ENCODE measurements around the gene PSMD6.

The PSMD6 gene

DNA sequence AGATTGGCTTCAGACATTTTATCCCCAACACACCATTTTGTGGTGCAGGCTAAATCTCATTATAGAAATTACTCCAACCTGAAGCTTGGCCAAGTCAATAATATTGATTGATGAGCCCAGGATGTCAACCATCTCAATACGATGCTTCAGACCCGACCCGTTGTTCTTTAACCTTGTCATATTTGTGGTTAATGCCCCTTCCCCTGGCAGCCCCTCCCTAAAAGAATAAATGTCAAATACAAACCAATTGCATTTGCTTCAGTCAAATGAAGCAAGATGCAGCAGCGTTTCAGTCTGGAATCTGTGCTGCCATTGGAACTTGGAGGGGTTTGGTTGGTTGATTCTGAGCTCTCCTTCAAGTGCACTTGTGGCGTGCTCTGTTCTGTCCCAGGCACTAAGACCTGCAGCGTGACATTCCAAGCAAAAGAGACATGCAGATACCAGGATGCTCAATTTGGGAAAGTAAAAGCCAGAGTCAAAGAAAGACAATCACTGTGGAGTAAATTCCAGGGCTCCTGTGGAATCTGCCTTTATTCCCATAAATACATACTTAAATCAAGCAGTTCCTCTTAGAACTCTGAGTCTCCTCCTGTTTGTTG is 23.8 kb upstream of the PSMD6 start:
- in situ Hi-C loops (cut with MboI; ENCODE audit: low sequenced_read_pairs): loop anchor here (25.0 kb wide), 1 partner anchor 415 kb away; no protein-coding TSS in a partner anchor

DNA sequence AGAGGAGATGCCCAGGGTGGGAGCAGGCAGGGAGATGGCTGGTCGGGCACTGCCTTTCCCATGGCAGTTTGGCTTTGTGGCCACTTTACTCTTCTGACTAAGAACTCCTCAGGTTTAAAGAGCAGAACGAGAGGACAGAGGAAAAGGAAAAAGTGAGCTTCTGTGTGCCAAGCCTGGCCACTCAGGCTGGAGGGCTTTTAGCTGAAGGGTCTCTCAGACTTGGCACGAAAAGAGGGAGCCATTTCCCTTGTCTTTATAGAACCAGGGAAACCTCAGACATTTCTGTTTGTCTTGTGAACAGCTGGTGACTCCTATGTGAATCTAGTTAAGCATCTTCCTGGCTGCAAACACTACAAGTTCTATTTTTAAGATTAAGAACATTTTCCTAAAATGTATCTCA is 23.3 kb upstream of the PSMD6 start:
- in situ Hi-C loops (cut with MboI; ENCODE audit: low sequenced_read_pairs): loop anchor here (25.0 kb wide), 1 partner anchor 416 kb away; no protein-coding TSS in a partner anchor

DNA sequence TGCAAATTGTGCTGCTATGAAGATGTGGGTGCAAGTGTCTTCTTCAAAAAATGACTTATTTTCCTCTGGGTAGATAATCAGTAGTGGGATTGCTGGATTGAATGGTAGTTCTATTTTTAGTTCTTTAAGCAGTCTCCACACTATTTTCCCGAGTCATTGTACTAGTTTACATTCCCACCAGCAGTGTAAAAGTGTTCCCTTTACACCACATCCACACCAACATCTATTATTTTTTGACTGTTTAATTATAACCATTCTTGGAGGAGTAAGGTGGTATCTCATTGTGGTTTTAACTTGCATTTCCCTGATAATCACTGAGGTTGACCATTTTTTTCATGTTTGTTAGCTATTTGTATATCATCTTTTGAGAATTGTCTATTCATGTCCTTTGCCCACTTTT is 19.7 kb upstream of the PSMD6 start:
- in situ Hi-C loops (cut with MboI; ENCODE audit: low sequenced_read_pairs): loop anchor here (25.0 kb wide), 1 partner anchor 419 kb away; no protein-coding TSS in a partner anchor

DNA sequence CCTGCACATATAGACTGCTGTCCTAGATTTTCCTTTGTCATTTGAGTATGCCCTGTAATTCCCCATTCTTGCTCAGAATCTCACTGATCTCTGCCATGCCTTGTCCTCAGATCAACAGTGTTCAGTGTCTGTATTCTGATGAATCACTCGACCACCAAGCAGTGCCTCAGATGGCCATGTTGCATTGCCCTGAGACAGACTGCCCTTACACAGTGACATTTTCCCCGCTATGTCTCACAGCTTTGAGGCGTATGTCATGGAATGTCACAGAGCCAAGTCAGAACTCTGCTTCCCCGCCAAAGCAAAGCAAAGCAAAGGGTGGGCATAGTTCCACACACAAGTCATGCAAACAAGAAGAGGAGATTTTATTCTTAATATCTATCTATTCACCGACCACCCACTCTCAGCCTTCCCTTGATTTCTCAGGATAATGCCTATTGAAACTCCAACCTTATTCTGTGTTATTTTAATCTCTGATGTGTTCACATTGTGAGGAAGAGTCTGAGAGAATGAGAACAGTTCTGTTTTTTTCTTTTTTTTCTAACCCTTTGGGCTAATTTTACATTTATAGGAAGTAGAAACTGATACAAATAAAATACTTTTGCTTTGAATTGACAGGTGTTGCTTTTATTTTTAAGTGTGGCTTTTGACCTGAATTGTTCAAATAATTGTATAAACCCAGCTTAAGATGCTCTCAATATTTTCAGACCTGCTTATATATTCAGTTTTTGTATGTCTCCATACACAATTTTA is 16.9 kb upstream of the PSMD6 start:
- in situ Hi-C loops (cut with MboI; ENCODE audit: low sequenced_read_pairs): loop anchor here (25.0 kb wide), 1 partner anchor 422 kb away; no protein-coding TSS in a partner anchor

DNA sequence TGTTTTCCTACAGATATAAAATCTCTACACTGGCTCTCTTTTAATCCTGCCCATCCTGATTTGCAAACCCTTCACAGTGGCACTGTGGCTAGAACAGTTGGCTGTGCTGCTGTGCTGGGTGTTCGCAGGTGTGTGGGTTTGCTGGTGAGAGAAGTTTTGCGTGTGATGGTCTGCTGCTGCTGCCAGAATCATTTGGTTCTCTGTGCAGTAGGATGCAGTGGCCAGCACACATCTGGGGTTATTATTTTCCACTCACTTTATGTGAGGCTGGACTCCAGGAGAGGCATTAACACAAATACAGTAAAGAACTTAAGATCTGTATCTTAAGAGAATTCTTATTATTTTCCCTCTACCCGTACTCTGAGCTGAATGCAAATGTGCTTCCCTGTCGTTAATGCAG is 16.0 kb upstream of the PSMD6 start:
- in situ Hi-C loops (cut with MboI; ENCODE audit: low sequenced_read_pairs): loop anchor here (25.0 kb wide), 1 partner anchor 423 kb away; no protein-coding TSS in a partner anchor

DNA sequence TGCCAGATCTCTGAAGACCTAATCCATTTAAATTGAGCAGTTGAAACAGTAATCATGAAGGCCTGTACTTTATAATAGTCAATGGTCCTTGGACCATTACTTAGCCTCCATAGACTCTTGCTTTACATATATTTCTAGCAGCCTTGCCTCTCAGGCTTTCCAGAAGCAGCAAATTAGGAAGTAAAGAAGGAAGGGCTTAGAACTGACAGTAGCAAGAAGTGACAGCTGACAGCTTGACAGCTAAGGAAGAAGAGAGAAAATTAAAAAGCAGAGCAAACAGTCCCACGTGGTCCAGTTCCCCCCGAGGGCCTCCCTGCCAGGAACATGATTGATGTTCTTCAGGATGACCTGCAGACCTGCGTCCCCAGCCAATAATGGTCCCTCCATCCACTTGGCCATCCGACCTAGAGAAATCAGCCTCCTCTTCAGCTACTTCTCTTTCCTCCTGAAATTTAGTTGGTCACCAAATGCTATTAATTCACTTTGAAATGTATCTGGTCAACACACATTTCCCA is 15.0 kb upstream of the PSMD6 start:
- in situ Hi-C loops (cut with MboI; ENCODE audit: low sequenced_read_pairs): loop anchor here (25.0 kb wide), 1 partner anchor 424 kb away; no protein-coding TSS in a partner anchor

DNA sequence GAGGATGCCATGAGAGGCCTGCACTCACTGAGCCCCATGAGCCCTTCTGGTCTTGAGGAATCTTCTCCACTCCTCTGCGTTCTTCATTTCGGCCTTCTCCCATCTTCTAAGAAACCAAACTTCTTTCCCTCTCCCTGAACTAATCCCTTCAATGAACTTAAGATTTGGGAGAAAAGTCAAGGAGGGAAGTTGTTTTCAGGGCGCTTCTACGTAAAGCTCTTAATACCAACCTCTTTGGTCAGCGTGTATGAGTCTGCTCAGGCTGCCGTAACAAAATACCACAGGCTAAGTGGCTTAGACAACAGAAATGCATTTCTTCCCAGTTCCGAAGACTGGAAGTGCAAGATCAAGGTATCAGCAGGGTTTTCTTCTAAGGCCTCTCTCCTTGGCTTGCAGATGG is 13.8 kb upstream of the PSMD6 start:
- in situ Hi-C loops (cut with MboI; ENCODE audit: low sequenced_read_pairs): loop anchor here (25.0 kb wide), 1 partner anchor 425 kb away; no protein-coding TSS in a partner anchor

DNA sequence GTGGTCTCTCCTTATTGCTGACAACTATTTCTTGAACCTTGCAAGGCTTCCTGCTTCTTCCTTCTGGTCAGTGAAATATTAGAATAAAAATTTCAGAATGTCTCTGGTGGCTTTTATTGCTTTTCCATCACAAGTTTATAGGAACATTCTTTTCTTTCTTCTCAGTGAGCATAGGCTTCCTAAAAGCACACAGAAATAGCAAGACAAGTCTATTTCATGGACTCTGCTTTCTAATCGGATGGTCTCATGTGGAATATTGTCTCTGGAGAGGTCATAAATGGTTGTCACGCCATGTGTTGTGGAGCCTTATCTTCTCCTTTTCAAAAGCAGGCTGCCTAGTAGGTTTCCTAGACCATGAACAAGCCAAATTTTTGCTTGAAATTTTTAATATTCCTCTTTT is 9.8 kb upstream of the PSMD6 start:
- in situ Hi-C loops (cut with MboI; ENCODE audit: low sequenced_read_pairs): loop anchor here (25.0 kb wide), 1 partner anchor 429 kb away; no protein-coding TSS in a partner anchor

DNA sequence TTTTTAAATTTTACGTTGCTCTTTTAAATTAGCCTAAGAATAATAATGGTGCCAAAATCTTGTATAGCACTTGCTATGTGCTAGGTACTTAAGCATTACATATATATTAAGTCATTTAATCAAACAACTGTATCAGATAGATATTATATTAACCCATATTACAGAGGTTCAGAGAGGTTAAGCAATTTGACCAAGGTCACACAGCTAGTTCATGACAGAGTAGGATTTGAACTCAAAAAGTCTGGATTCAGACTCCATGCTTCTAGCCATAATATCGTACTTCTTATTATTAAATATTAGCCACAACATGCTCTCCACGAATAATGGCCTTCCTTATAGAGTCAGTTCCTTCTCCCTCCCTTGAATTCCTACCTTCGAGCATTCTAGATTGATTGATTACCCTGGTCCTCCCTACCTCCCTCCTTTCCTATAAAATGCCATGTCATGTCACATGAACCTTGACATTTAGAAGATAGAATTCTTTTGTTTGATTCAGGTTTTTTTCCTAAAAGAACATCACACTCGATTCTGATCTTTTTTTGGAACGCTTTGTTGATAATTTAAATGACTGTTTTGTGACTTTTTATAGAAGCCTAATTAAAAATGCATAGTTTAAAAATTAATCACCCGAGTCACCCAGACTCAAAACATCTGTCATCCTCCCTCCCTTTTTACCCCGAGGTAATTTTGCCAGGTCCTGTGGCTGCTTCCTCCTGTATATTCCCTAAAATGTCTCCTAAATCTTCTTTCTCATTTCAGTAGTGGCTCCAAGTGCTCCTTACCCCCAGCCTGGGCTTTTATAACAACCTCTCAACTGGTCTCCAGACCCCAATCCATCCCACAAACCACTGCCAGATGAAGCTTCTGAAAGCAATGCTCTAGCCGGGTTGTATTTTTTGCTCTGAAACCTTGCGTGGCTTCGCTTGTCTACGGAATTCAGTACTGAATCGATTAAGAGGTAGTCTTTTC is 8.5 kb upstream of the PSMD6 start:
- in situ Hi-C loops (cut with MboI; ENCODE audit: low sequenced_read_pairs): loop anchor here (25.0 kb wide), 1 partner anchor 430 kb away; no protein-coding TSS in a partner anchor

DNA sequence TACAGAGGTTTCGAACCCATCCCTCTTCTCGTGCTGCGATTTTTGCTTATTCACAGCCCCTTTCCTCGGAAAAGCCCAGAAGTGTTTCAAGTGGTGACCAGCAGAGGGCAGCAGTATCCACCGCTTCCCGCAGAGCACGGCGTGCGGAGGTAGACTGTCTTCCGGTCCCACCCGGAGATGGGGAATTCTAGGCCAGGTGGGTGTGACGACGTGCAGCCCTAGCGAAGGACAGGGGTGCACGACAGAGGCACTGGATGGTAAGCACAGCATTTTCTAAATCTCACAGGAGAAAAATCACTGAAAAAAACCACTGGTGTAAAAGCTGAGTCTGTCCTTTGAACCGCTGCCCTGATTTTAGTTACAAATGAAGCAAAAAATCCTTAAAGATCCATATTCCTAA is 7.4 kb upstream of the PSMD6 start:
- in situ Hi-C loops (cut with MboI; ENCODE audit: low sequenced_read_pairs): loop anchor here (25.0 kb wide), 1 partner anchor 432 kb away; no protein-coding TSS in a partner anchor

DNA sequence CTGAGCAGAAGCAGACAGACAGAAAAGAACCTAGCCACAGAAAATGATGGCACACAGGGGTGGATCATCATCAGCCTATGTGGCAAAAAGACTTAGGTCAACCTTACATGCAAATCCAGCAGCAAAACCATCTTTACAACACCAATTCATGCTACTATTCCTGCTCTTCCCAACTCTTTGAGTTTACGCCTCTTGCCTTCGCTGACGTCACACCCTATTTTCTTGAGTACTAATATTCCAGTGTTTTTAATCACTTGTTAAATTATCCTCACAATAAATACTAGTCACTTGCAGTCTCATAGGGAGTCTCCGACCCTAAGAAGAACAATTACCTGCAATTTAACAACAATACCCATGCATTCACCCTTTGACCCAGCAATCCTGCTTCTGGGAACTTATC is 6.0 kb upstream of the PSMD6 start:
- in situ Hi-C loops (cut with MboI; ENCODE audit: low sequenced_read_pairs): loop anchor here (25.0 kb wide), 1 partner anchor 433 kb away; no protein-coding TSS in a partner anchor

DNA sequence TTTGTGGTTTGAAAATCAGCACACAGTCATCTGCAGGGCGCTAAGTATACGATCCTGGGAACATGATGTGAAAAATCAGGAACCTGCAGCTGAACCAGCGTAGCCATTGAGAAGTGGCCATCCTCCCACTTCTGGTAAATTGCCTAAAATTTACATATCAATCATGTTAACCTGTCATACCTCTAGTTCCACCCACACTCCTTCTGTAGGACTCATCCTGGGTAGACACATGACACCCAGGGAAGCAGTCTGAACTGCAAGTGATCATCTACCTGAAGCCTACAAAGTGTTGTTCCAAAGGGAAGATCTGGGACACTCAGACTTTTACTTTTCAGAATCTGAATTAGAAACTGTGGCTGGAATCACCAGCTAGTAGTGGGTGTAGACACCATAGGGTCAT is 5.5 kb upstream of the PSMD6 start:
- in situ Hi-C loops (cut with MboI; ENCODE audit: low sequenced_read_pairs): loop anchor here (25.0 kb wide), 1 partner anchor 434 kb away; no protein-coding TSS in a partner anchor

DNA sequence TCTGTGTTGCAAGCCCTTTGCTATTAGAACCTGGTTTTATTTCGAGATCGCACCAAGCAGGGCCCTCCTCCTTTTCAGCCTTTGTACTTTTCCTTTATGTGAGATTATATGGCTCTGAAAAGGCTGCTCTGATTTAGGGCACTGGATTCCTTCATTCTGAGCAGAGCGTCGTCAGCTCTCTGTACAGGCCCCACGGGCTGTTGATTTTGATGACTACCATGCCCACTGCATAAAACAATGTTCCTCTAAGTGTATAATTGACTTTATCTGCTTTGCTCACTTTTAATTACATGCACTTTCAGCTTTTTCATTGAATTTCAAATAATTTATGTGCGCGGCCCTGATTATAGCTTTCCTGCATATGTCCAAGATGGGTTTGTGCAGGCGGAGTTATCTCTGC is 4.4 kb upstream of the PSMD6 start:
- in situ Hi-C loops (cut with MboI; ENCODE audit: low sequenced_read_pairs): loop anchor here (25.0 kb wide), 1 partner anchor 435 kb away; no protein-coding TSS in a partner anchor

DNA sequence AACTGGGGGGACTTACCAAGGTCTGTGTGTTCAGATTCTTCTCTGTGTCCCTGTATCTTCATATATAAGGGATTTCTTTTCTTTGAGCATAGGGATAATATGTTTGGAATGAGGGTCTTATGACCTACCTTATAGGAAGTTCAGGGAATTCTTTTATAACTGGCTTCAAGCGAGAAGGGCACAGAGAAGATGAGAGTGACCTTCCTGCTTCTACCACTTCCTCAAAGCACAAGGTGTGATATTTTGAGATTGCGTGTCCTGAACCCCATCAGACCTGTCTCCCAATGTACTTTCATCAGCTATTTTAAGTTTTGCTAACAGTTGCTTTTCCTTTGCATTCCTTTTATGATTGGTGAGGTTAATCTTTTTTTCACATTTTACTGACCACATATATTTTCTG is 3.1 kb upstream of the PSMD6 start:
- in situ Hi-C loops (cut with MboI; ENCODE audit: low sequenced_read_pairs): loop anchor here (25.0 kb wide), 1 partner anchor 436 kb away; no protein-coding TSS in a partner anchor

DNA sequence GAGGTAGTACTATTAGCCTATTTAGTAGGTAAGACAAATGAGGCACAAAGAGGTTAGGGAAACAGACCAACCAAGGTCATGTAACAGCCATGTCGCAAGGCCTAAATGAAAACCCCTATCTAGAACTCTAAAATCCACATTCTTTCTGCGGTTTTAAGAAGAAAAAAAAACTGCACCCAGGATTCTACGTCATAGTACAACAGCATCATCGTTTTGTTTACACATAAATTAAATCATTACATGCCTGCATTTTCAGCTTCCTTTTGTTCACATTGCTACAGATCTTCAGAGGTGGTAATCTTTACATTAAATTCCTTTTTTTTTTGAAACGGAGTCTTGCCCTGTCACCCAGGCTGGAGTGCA is 548 bp upstream of the PSMD6 start:
- in situ Hi-C loops (cut with MboI; ENCODE audit: low sequenced_read_pairs): no loop called here

DNA sequence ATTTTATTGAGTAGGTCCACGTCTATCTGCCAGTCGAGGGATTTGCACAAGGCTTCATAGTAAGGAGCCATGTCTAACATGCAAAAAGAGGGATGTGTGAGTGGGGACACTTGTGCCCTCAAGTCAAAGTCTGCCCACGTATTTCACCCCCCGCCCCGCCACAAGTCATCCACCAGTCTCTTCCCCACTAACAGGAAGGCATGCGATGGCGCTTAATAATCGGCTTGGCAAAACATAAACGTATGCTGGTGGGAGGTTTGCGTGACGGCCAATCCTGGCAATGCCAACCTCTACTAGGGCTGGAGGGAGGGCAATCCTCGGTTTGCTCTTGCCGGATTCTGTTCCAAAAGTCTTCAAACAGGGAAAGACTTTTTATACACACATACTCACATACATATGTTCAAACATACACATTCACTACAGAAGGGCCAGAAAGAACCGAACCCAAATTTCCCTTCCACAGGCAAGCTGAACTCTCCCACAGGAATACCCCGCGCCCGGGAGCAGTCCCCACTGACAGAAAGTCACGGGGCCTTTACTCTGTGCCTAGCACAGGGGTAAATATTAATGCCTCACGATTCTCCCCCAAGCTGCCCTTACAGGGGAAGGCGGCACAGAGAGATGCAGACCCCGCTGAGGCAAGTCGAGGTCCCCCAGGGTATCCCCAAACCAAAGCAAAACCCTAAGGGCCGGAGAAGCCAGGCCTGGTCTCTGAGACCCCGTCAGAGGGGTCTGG is 675 bp downstream of the PSMD6 start:
- in situ Hi-C loops (cut with MboI; ENCODE audit: low sequenced_read_pairs): no loop called here

DNA sequence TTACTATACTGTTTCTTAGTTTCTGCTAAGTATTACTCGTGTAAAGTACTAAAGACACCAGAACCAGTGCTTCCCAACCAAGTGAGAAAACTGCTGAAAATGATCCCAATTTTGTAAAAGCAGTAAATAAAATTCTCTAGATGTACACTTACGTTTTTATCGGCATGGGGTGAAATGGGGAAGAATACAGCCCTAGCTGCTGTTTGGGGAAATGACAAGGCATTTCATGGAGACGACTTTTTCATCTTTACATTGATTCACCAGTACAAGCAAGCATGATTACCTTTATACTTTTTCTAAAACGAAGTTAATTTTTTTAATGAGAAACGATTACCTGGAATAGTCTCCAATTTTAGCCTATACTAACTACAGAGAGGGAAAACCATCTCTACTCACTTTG is 1.4 kb downstream of the PSMD6 start:
- in situ Hi-C loops (cut with MboI; ENCODE audit: low sequenced_read_pairs): no loop called here

DNA sequence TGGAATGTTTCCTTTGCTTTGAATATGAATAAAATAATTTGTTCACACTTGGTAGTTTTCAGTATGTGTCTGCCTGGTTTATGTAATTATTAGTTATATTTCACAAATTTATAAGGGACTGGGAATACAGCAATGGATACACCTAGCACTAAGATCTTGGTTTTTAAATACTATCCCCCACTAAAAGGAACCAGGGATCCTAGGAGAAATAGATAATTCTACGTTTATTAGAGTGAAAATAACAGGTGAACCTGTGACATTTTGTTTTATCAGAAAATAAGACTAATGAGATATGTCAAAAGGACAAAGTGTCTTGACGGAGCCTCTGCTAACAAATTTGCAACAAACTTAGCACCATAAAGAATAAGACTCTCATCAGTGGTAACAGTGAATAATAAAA is 3.4 kb downstream of the PSMD6 start:
- in situ Hi-C loops (cut with MboI; ENCODE audit: low sequenced_read_pairs): no loop called here

DNA sequence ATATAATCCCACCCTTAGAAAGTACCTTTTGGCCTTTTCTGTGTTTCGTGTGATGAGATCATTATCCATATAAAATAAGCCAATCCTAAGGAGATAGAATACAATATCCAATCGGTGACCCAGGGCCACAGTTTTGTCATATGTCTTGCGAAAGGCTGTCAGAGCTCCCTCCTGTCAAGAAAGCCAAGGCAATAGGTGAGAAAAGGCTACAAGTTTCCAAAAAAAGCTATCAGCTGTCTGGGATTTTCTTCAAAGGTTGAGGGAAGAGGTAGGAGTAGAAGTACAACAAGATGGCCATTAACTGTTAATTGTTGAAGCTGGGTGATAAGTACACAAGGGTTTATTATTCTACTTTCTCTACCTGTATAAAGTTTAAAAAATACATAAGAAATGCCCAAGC is 4.0 kb downstream of the PSMD6 start:
- in situ Hi-C loops (cut with MboI; ENCODE audit: low sequenced_read_pairs): no loop called here
